Measurements from ENCODE around the gene PSENEN. TPM values are rescaled to one million over a fixed set of nuclear protein-coding genes. Genes with fewer than 3 reads are reported as not detected.

The PSENEN gene
- total RNA-seq, 1 donor from 2014 or later = 44.7 TPM

GRCh38 chr19:35729763-35730162 is 15.7 kb upstream of the PSENEN start:
- DNase-seq (ENCODE audit: missing footprints) (peak; percentile 53), ATAC-seq (no peak)
- intact Hi-C loops (cut with DNase I) = no loop called here

DNA sequence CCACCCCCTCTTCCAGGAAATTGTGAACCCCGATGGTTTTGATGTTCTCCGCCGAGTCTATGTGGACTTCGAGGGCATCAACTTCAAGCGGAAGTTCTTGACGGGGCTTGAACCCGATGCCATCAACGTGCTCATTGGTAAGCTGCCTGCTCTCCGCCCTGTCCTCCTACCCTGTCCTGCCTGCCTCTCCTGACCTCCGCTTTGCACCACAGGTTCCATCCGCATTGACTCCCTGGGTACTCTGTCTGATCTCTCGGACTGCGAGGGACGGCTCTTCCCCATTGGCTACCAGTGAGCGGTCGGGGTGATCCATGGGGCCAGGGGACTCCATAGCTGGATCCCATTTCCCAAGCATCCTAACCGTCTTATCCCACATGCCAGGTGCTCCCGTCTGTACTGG is 15.1 kb upstream of the PSENEN start:
- peak; percentile 39 for DNase-seq (ENCODE audit: missing footprints)
- intact Hi-C loops (cut with DNase I) = no loop called here
- ATAC-seq = no peak

- DNase-seq (ENCODE audit: missing footprints) (peak; percentile 32), ATAC-seq (no peak)
- intact Hi-C loops (cut with DNase I) = no loop called here
These were observed 14.1 kb upstream of the PSENEN start for GRCh38 chr19:35731353-35731752.

DNA sequence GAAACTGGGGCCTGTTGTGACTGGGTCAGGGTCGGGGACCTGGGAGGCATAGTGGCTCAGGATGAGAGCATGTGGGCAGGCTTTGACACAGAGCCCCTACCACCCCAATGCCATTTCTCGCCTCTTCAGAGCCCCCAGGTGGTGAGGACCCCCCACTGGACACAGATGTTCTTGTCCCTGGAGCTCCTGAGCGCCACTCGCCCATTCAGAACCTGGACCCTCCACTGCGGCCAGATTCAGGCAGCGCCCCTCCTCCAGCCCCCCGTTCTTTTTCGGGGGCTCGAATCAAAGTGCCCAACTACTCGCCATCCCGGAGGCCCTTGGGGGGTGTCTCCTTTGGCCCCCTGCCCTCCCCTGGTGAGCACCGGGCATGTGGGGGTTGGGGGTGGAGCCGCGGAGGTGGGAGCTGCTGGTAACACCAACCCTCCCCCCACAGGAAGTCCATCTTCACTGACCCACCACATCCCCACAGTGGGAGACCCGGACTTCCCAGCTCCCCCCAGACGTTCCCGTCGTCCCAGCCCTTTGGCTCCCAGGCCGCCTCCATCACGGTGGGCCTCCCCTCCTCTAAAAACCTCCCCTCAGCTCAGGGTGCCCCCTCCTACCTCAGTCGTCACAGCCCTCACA is 13.6 kb upstream of the PSENEN start:
- peak; percentile 31 for DNase-seq (ENCODE audit: missing footprints)
- intact Hi-C loops (cut with DNase I) = no loop called here
- ATAC-seq = no peak

GRCh38 chr19:35732540-35733179 is 12.8 kb upstream of the PSENEN start:
- ATAC-seq = no peak
- intact Hi-C loops (cut with DNase I) = no loop called here
- DNase-seq (ENCODE audit: missing footprints) = no peak

DNA sequence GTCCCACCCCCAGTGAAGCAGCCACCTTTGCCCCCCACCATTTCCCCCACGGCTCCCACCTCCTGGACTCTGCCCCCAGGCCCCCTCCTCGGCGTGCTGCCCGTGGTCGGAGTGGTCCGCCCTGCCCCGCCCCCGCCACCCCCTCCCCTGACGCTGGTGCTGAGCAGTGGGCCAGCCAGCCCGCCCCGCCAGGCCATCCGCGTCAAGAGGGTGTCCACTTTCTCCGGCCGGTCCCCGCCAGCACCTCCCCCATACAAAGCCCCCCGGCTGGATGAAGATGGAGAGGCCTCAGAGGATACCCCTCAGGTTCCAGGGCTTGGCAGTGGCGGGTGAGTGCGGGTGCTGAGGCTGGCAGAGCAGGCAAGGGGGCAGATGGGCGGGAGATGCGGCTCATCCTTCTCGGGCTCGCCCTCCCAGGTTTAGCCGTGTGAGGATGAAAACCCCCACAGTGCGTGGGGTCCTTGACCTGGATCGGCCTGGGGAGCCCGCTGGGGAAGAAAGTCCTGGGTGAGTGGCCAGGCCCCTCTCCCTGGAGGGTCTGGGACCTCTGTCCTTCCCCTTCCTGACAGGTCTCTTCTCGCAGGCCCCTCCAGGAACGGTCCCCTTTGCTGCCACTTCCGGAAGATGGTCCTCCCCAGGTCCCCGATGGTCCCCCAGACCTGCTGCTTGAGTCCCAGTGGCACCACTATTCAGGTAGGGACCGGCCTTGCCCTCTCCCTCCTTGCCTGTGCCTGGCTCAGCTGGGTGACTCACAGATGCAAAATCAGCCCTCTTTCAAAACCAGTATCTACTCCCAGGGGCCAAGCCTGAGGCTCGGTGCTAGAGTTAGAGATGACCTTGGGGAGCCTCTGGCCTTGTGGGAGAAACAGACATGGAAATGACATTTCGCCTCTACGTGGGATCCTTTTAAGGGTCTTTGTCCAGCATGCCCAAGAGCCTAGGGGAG is 12.0 kb upstream of the PSENEN start:
- ATAC-seq = no peak
- intact Hi-C loops (cut with DNase I) = no loop called here
- DNase-seq (ENCODE audit: missing footprints) = peak; percentile 37

DNA sequence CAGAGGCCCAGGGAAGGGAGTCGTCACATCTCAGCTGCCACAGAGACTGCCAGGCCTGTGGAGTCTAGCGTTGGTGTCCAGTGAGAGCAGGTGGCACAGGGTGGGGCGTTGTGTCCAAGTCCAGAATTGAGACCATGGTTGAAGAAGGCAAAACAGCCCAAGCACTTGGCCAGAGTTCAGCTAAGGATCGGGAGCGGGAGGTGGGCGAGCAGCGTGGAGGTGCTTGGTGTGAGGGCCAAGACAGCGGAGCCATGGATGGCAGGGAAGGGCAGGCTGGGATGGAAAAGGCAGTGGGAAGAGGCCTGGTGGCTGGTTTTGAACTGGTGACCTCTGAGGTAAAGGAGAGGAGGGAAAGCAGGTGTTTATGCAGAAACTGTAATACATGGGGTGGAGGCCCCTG is 11.2 kb upstream of the PSENEN start:
- ATAC-seq (no peak), DNase-seq (ENCODE audit: missing footprints) (no peak)
- intact Hi-C loops (cut with DNase I) = no loop called here

- ATAC-seq (no peak), DNase-seq (ENCODE audit: missing footprints) (no peak)
- intact Hi-C loops (cut with DNase I) = no loop called here
These were observed 10.6 kb upstream of the PSENEN start for GRCh38 chr19:35734889-35735288.

DNA sequence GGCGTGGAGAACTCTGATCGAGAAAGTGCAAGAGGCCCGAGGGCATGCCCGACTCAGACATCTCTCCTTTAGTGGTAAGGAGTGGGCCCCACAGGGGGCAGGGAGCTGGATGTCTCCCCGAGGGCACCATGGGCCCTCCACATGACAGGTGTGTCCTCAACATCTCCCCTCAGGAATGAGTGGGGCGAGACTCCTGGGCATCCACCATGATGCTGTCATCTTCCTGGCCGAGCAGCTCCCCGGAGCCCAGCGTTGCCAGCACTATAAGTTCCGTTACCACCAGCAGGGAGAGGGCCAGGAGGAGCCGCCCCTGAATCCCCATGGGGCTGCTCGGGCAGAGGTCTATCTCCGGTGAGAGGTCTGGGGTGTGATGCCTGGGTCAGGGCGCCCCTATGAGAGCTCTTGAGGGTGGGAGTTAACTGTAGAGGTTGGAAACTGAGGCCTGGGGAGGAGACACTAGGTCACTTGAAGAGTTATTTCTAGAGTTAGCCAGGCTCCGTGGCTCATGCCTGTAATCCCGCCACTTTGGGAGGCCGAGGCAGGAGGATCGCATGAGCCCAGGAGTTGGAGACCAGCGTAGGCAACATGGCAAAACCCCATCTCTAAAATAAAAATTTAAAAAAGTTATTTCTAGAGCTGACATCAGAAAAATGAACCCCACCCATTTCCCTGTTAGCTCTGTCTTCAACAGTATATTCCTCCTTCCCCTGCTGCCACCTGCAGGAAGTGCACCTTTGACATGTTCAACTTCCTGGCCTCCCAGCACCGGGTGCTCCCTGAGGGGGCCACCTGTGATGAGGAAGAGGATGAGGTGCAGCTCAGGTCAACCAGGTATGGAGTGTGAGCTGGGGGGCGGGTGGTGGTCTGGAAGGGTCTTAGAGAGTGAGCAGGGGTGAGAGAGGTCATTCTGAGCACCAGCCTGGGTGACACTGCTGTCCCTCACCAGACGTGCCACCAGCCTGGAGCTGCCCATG is 8.3 kb upstream of the PSENEN start:
- intact Hi-C loops (cut with DNase I) = no loop called here
- peak; percentile 46 for DNase-seq (ENCODE audit: missing footprints)
- ATAC-seq = no peak

DNA sequence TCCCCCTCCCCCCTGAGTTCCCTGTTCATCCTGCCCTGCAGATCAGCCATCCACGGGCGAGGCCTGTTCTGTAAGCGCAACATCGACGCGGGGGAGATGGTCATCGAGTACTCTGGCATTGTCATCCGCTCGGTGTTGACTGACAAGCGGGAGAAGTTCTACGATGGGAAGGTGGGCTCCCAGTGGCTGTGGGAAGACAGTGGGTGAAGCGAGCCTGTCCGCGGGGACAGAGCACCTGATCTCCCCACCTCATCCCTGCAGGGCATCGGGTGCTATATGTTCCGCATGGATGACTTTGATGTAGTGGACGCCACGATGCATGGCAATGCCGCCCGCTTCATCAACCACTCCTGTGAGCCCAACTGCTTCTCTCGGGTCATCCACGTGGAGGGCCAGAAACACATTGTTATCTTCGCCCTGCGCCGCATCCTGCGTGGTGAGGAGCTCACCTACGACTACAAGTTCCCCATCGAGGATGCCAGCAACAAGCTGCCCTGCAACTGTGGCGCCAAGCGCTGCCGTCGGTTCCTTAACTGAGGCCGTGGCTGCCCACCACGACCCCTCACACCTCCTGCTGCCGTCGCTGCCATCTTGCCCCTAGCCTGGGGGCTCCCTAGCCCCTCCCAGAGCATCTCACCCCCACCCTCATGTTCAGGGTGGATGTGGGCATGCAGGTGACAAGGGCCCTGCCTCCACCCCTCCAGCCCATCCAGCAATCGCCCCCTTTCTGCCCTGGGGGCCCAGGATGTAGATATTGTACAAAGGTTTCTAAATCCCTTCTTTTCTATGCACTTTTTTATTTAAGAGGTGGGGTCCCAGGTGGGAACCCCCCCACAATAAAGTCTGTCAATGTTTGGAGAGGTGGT is 7.2 kb upstream of the PSENEN start:
- DNase-seq (ENCODE audit: missing footprints) (no peak), ATAC-seq (no peak)
- intact Hi-C loops (cut with DNase I) = no loop called here

DNA sequence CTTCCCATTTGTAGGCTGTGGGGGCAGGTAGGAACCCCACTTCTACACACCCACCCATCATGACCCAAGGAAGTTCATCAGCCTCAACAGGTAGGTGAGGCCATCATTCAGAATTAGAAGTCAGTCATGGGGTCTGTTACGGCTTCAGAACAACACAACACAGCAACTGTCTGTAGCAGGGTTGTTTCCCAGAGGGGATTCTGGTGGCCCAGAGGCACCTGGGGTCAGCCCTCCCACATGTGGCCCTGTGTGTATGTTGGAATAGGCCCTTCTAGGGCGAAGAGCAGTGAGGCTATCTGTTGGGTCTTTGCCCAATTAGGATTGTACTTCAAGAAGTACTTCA is 6.6 kb upstream of the PSENEN start:
- ATAC-seq (no peak), DNase-seq (ENCODE audit: missing footprints) (no peak)
- intact Hi-C loops (cut with DNase I) = no loop called here

GRCh38 chr19:35739275-35740107 is 6.0 kb upstream of the PSENEN start:
- no peak for ATAC-seq
- intact Hi-C loops (cut with DNase I) = loop anchor here (10.0 kb wide), 1 partner anchor 375 kb away; the partner anchor contains the start of genes OVOL3, POLR2I and TBCB
- DNase-seq (ENCODE audit: missing footprints) = no peak

- intact Hi-C loops (cut with DNase I) = loop anchor here (10.0 kb wide), 1 partner anchor 375 kb away; the partner anchor contains the start of genes OVOL3, POLR2I and TBCB
- ATAC-seq = no peak
- DNase-seq (ENCODE audit: missing footprints) = no peak
These were observed 5.4 kb upstream of the PSENEN start for GRCh38 chr19:35740108-35740422.

- ATAC-seq (peak; percentile 90), DNase-seq (ENCODE audit: missing footprints) (peak; percentile 99)
- intact Hi-C loops (cut with DNase I) = loop anchor here (10.0 kb wide), 1 partner anchor 374 kb away; the partner anchor contains the start of genes OVOL3, POLR2I and TBCB
These were observed 4.8 kb upstream of the PSENEN start for GRCh38 chr19:35740423-35741202.

DNA sequence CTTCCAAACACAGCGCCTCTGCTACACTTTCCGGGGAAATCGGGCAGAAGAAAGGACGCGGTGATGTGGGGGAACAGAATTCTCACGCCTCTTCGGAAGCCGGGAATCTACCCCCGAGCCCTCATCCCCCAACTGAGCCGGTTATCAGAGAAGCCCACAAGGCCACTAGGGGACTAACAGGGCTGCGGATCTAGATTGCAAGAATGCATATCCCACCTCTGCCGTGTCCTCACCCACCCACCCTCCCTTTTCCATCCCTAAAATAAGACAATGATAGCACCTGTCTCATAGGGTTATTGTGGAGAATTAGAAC is 4.3 kb upstream of the PSENEN start:
- DNase-seq (ENCODE audit: missing footprints) = no peak
- intact Hi-C loops (cut with DNase I) = loop anchor here (10.0 kb wide), 1 partner anchor 374 kb away; the partner anchor contains the start of genes OVOL3, POLR2I and TBCB
- ATAC-seq = no peak

GRCh38 chr19:35742121-35742724 is 3.2 kb upstream of the PSENEN start, which contains the start of gene IGFLR1:
TSS of gene IGFLR1 (minus strand) at chr19:35742452. CDS start at chr19:35741180, 1,272 bp downstream.
- no peak for ATAC-seq
- DNase-seq (ENCODE audit: missing footprints) = no peak
- intact Hi-C loops (cut with DNase I) = loop anchor here (10.0 kb wide), 1 partner anchor 373 kb away; the partner anchor contains the start of genes OVOL3, POLR2I and TBCB
